Transverse colon (tissue), 4 donors: ENCODE results near the gene DTX1. TPM values are rescaled to one million over a fixed set of nuclear protein-coding genes. Genes with fewer than 3 reads are reported as not detected.

ENCODE experiments used
- DNase-seq: peaks from one replicate; pipeline ENCODE4 v3.0.0-alpha.2; 2019
- H3K27ac ChIP-seq, 4 donors: fragments of 200-600 bp; sonication (generic); 2 replicates each; pipeline ENCODE4 v1.5.1; 2016 to 2018; ENCODE audit warnings: inconsistent platforms in 4 of 4
- H3K27me3 ChIP-seq: fragments of 200-600 bp; sonication (generic); 2 replicates; pipeline ENCODE4 v1.5.1; 2017; ENCODE audit warnings: inconsistent platforms
- H3K36me3 ChIP-seq, 4 donors: fragments of 200-600 bp; sonication (generic); 2 replicates each; pipeline ENCODE4 v1.5.1; 2017 to 2019; ENCODE audit warnings: inconsistent platforms in 4 of 4
- H3K4me1 ChIP-seq, 4 donors: fragments of 200-600 bp; sonication (generic); 2 replicates each; pipeline ENCODE4 v1.5.1; 2017 to 2020; ENCODE audit warnings: inconsistent platforms in 4 of 4
- H3K4me3 ChIP-seq, 4 donors: fragments of 200-600 bp; sonication (generic); 1 replicate in 1 of 4; 2 replicates in 3 of 4; pipeline versions ENCODE4 v1.5.1 to v1.6.1; 2017 to 2019; ENCODE audit warnings: inconsistent platforms in 4 of 4
- H3K9me3 ChIP-seq, 2 donors: fragments of 200-600 bp; sonication (generic); 2 replicates each; pipeline ENCODE4 v1.5.1; 2017 to 2019; ENCODE audit warnings: inconsistent platforms in 2 of 2
- EP300 ChIP-seq: sonication (generic); formaldehyde crosslinking; IDR thresholded peaks from one replicate; pipeline ENCODE4 v1.6.1; 2017; ENCODE audit warnings: antibody characterized with exemption, low read depth
- POLR2A ChIP-seq: fragments of 450-650 bp; IDR thresholded peaks from one replicate; pipeline ENCODE4 v1.6.1; 2016; ENCODE audit warnings: antibody characterized with exemption, mild to moderate bottlenecking, moderate library complexity
- POLR2AphosphoS5 ChIP-seq, 3 donors: sonication (generic); formaldehyde crosslinking; IDR thresholded peaks; one replicate each; pipeline ENCODE4 v1.6.1; 2016; ENCODE audit warnings: antibody characterized with exemption in 3 of 3
- WGBS, 2 donors: methylation state at CpG; one replicate each; pipeline ENCODE4 v1.1.5; 2018; ENCODE audit warnings: low coverage in 1 of 2; 5-methylcytosine and 5-hydroxymethylcytosine counted together
- in situ Hi-C, 4 donors: fragments of 200-750 bp; cut with MboI; loops; one replicate each; pipeline versions ENCODE4 v1.15.0 to v1.15.1; 2017; ENCODE audit warnings: low sequenced_read_pairs in 3 of 4, low pct_ligation_motif_present in 1 of 4, low pct_unique_long_range_greater_than_20kb in 1 of 4
- intact Hi-C: fragments of 100-400 bp; cut with DNase I; formaldehyde crosslinking; loops from one replicate; pipeline ENCODE4 v1.15.1; 2023; ENCODE audit warnings: low total_unique reads
- total RNA-seq, 4 donors: library from RNA; depleted of rRNA; stranded (reverse); fragments of >200 nt; gene quantifications; one replicate each; pipeline ENCODE4 v1.1.0, GENCODE V29; 2016
- TF ChIP-seq, protein P1 (sequence below), 5 experiments: fragments of 200-600 bp in 3 of 5; fragments of 450-650 bp in 2 of 5; sonication (generic) in 3 of 5; IDR thresholded peaks; 1 replicate in 2 of 5; 2 replicates in 3 of 5; pipeline ENCODE4 v1.5.1; 2016 to 2017; ENCODE audit warnings: antibody characterized with exemption in 5 of 5, inconsistent platforms in 3 of 5, mild to moderate bottlenecking in 2 of 5, moderate library complexity in 1 of 5

DTX1 gene
- total RNA-seq, 4 donors from 2014 or later, result 1.00 to 4.3 (median 3.0) TPM

GRCh38 chr12:113088037-113088436 lies 31.5 kb downstream of the DTX1 start:
- intact Hi-C loops (no loop called here), in situ Hi-C loops (no loop called here)
- no peak for DNase-seq
- H3K9me3 ChIP-seq, result no peaks in the 10 kb centered on the region
- TF ChIP-seq POLR2A (no peak), POLR2AphosphoS5 (IDR thresholded peaks at IDR 0.05) (no peak), EP300 (no peak)
- TF ChIP-seq, protein P1, sequence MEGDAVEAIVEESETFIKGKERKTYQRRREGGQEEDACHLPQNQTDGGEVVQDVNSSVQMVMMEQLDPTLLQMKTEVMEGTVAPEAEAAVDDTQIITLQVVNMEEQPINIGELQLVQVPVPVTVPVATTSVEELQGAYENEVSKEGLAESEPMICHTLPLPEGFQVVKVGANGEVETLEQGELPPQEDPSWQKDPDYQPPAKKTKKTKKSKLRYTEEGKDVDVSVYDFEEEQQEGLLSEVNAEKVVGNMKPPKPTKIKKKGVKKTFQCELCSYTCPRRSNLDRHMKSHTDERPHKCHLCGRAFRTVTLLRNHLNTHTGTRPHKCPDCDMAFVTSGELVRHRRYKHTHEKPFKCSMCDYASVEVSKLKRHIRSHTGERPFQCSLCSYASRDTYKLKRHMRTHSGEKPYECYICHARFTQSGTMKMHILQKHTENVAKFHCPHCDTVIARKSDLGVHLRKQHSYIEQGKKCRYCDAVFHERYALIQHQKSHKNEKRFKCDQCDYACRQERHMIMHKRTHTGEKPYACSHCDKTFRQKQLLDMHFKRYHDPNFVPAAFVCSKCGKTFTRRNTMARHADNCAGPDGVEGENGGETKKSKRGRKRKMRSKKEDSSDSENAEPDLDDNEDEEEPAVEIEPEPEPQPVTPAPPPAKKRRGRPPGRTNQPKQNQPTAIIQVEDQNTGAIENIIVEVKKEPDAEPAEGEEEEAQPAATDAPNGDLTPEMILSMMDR (IDR thresholded peaks at IDR 0.05), result no peak
- 91 to 100% methylated on average over 2 to 3 of the region's 3 CpGs for WGBS, 2 donors
- peaks cover 40% of the 10 kb centered on the region for H3K27me3 ChIP-seq
- H3K4me1 ChIP-seq, result peaks cover 0 to 6% (median 4%) of the 10 kb centered on the region in 4 donors
- H3K36me3 ChIP-seq, result no peaks in the 10 kb centered on the region
- H3K27ac ChIP-seq, result no peak overlapping the region
- no peak overlapping the region for H3K4me3 ChIP-seq

GRCh38 chr12:113088971-113089756 lies 32.6 kb downstream of the DTX1 start:
- Histone ChIP-seq H3K9me3 (no peaks in the 10 kb centered on the region), H3K27ac (peak overlapping the region in 1 of 4 donors; percentile 7), H3K4me1 (peaks cover 0 to 11% (median 8%) of the 10 kb centered on the region in 4 donors), H3K4me3 (no peak overlapping the region), H3K27me3 (peaks cover 47% of the 10 kb centered on the region), H3K36me3 (no peaks in the 10 kb centered on the region)
- intact Hi-C loops (no loop called here), in situ Hi-C loops (no loop called here)
- TF ChIP-seq, protein P1 (IDR thresholded peaks at IDR 0.05), result no peak
- no peak for TF ChIP-seq POLR2A
- peak; percentile 28 for DNase-seq
- 73 to 83% methylated on average over 1 to 13 of the region's 13 CpGs for WGBS, 2 donors

DNA sequence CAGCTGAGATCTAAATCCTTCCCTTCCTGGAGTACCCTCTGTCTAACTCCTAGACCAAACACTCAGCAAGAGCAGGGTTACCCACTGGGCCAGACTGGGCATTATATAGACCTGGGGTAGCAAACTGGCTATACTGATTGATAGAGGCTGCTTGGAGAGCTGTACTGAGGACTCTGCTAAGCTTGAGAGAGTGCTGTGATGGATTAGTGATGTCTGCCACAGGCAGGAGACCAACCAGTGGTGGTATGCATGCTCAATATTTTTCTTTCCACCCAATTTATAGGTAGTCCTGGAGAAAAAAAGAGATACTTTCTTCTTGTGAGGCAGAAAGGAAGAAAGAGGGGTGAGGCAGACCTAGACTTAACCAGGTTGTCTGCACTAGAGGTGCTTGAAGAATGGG lies 33.3 kb downstream of the DTX1 start:
- no peaks in the 10 kb centered on the region for H3K36me3 ChIP-seq
- peaks cover 47% of the 10 kb centered on the region for H3K27me3 ChIP-seq
- intact Hi-C loops (no loop called here), in situ Hi-C loops (loop anchor here in 1 of 4 donors (10.0 kb wide), 1 partner anchor 45 kb away; no protein-coding TSS in a partner anchor)
- H3K4me3 ChIP-seq, result no peak overlapping the region
- no peak for DNase-seq
- H3K4me1 ChIP-seq, result peaks cover 0 to 11% (median 8%) of the 10 kb centered on the region in 4 donors
- no peak overlapping the region for H3K27ac ChIP-seq
- H3K9me3 ChIP-seq, result no peaks in the 10 kb centered on the region
- TF ChIP-seq POLR2A (no peak), EP300 (no peak), POLR2AphosphoS5 (IDR thresholded peaks at IDR 0.05) (no peak)
- TF ChIP-seq, protein P1 (IDR thresholded peaks at IDR 0.05), result no peak

DNA sequence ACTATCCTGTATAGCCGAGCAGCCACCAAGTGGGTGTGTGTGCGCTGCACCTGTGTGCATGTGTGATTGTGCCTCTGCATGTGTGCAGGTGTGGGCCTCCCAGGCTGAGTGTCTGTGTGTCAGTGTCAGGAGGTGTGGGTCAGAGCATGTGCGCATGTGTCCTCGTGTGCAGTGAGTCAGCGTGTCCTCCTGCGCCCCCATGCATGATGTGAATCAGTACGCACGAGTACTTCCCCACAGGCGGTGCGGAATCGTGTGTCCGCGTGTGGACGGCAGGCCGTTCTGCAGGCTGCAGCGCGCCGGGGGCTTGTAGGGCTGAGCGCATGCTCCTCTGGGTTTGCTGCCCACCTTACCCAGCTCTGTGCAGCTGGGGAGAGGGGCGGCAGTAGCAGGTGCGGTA lies 34.2 kb downstream of the DTX1 start:
- Histone ChIP-seq H3K4me3 (no peak overlapping the region), H3K9me3 (no peaks in the 10 kb centered on the region), H3K27me3 (peaks cover 47% of the 10 kb centered on the region), H3K36me3 (no peaks in the 10 kb centered on the region), H3K4me1 (peaks cover 0 to 11% (median 8%) of the 10 kb centered on the region in 4 donors), H3K27ac (no peak overlapping the region)
- in situ Hi-C loops (loop anchor here in 1 of 4 donors (10.0 kb wide), 1 partner anchor 46 kb away; no protein-coding TSS in a partner anchor), intact Hi-C loops (no loop called here)
- DNase-seq, result no peak
- WGBS, 2 donors, result 78% methylated on average over 20 of the region's 21 CpGs; no CpG with 5 or more reads in 1 of the 2 donors
- TF ChIP-seq POLR2A, result no peak
- TF ChIP-seq POLR2AphosphoS5 (IDR thresholded peaks at IDR 0.05), result no peak
- TF ChIP-seq EP300, result no peak
- TF ChIP-seq, protein P1 (IDR thresholded peaks at IDR 0.05), result no peak
